ENCODE data around the gene C10orf67.
"Not testable (repeated sequence)": the region's sequence is repeated elsewhere in the genome, so short reads cannot be mapped to it uniquely, and the experiment has no call there.

The C10orf67 gene

GRCh38 chr10:23362069-23362830 lies 17.7 kb upstream of the C10orf67 start:
- DNase-seq = no peak

DNA sequence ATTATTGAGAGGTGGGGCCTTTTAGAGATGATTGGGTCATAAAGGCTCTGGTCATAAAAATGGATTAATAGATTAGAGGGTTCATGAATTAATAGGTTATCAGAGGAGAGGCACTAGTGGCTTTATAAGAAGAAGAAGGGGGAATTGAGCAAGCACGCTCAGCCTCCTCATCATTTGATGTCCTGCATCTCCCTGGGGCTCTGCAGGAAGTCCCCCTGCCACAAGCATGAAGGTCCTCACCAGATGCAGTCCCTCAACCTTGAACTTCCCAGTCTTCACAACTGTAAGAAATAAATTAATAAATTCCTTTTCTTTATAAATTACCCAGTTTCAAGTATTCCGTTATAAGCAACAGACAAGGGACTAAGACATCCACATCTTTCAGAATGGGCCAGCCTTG lies 17.1 kb upstream of the C10orf67 start:
- DNase-seq = no peak

DNA sequence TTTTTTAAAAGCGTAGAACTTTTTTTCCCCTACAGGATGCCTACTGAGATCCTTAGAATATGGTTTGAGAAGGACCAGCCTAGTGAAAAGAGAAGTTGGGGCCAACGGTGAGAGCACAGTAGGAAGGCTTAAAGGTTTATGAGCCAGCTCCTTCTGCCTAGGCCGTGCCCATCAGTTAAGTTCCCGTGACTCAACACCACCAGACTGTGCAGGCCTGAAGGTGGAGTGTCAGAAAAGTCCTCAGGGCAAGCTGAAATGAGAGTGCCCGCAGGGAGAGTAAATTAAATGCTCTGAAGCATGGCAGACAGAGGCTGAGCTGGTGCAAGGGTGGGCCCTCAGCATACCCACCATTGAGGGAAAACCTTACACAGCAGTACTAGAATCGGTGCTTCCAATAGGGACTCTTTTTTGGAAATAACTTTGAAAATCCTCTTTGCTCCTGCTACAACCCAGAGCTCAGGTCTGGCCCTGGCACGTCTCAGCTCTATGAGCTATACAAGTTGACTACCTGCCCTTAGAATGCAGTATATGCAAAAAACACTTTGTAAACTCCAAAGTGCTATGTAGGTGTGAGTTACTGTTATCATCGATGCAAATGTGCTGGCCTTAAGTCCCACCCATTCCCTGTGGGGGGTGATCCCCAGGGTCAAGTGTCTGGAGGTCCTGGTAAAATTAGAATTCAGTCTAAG lies 15.2 kb upstream of the C10orf67 start:
- no peak for DNase-seq

GRCh38 chr10:23358357-23358756 lies 13.8 kb upstream of the C10orf67 start:
- DNase-seq = no peak

DNA sequence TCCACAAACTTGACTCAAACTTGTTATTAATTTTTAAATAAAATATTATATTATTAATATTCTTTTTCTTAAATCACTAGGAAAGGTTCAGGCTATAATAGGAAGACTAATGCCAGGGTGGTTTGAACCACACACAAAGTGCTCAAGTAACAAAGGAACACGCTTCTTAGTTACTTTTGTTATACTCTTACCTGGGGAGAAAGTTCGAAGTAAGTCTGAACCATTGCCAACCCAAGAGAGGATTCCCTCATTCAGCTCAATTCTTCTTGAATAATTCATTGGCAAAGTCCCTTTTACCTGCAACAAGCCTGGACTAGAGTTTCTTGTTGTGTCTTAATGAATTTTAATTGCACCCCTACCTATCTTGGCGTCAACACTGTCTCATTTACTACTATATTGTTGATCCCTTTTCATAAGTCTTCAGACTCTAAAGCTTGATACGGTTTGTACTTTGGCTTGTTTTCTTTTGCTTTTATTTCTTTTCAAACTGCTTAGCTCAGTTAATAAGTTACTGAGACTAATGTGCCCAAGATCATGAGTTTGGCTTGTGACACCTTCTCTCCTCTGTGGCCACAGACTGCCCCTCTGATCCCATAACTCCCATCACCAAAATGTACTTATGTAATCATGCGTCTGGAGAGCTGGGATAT lies 10.2 kb upstream of the C10orf67 start:
- DNase-seq = no peak

DNA sequence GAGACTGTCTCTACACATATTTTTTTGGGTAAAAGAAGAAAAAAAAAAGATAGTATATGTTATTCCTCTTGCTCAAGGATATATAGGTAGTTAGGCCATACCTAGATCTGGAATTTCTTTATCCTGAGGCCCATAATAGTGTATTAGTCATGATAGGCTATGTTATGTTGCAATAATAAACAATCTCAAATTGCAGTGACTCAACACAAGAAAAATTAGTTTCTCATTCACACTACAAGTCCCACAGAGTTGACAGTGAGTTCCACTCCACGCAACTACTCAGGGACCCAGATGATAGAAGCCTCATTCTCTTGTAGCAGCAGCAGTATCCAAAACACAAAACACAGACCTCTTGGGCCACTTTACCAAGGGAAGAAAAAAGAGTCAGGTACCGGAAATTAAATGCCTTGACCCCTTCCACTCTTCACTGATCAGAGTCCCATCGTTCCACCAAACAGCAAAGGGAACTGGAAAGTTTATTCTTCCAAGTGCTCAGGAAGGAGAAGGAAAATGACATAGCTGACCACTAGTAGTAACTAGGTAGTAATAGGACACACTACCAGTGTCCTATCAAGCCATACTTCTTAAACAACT lies 7.4 kb upstream of the C10orf67 start:
- no peak for DNase-seq

DNA sequence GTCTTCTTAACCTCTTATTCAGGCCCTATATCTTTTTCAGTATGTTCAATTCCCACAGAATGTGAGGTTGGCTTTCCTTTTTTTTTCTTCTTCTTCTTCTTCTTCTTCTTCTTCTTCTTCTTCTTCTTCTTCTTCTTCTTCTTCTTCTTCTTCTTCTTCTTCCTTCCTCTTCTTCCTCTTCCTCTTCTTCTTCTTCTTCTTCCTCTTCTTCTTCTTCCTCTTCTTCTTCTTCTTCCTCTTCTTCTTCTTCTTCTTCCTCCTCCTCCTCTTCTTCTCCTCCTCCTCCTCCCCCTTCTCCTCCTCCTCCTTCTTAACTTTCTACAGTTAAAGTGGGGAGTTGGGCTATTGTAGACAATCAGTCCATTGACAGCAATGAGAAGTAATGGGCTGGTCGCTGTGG lies 6.1 kb upstream of the C10orf67 start:
- not testable (repeated sequence) for DNase-seq

DNA sequence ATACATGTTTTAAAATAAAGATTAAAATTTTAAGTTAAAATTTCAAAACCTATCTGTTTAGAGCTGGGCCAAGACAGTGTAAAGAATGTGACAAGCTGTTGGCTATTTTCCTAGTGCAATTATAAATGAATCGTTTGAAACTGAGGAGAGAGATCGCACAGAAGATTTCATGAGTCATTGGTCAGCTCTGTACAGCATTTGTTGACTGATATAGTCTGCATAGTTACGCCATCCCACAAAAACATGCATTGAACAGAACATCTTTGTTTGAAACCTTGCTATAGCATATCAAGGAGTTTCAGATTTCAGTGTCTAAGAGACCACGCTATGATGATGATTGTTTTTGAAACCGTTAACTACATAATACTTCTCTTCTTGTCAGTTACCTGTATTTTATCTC lies 1.3 kb upstream of the C10orf67 start:
- no peak for DNase-seq

DNA sequence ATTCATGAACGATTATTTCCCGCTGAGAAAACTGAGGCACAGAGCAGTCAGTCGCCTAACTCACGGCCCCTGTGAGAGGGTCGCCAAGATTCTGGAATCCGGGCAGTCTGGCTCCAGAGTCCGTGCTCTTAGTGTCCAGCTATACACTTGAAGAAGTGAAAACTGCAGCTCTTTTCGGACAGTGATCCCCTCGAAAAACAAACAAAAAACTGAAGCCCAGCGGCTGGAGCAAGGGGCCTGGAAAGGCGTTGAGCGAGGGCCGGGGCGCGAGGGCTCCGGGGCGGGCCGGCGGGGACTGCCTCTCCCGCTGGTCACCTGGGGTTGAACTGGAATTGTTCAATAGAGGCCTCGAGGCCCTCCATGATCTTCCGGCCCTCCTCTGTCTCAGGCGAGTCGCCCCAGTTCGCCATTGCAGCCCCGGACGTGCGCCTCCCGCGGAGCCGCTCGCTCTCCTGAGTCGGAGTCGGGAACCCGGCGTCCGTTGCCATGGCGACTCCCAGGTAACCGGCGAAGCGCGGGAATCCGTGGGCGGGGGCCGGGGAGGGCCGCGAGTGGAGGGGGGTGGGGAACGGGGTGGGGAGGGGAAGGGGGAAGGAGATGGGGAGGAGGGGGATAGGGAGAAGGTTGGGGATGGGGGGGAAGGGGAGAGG lies 881 bp downstream of the C10orf67 start:
- peak; percentile 65 to 68 for DNase-seq

DNA sequence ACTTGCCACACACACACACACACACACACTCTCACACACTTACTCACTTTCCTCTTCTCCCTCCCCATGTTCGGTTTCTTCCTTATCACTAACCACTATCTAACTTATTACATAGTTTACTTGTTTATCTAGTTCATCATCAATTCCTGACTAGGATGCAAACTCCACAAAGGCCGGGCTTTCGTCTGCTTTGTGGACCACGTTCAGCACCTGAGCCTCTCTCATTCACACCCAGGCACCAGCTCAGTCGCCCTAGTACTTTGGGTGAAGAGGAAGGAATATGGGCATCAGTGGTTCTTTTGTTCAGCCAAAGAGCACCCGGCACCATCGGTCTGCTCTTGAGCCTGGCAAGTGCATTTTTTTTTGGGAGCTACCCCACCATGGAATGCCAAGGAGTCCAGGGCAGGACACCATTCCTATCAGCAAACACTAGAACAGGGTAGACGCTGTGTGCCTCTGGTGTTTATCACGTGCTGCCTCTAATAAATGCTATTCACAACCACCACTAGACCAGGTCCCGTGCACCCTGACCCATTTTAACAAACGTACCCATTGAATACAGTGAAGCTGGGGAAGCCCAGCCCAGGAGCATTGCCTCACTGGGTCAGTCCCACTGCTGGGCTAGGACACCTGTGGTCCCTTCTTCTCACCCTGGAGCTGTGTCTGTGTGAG lies 2.2 kb downstream of the C10orf67 start:
- DNase-seq = no peak

- peak; percentile 30 to 41 for DNase-seq
Observed at GRCh38 chr10:23341004-23341403, 3.6 kb downstream of the C10orf67 start.

DNA sequence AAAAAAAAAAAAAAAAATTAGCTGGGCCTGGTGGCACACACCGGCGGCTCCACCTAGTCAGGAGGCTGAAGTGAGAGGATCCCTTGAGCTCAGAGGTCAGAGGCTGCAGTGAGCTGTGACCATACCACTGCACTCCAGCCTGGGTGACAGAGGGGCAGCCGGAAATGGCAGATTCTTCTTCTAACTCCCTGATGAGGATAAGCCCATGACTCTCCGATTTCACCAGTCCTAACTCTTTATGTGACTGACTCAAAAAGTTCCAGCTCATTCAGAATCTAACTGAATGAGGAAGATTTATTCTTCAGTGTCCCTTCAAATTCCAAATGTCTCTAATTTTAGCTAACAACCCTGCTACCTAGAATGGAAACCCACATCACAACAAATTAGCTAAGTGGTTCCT lies 4.2 kb downstream of the C10orf67 start:
- DNase-seq = no peak

GRCh38 chr10:23338886-23339285 lies 5.7 kb downstream of the C10orf67 start:
- no peak for DNase-seq

GRCh38 chr10:23338155-23338828 lies 6.3 kb downstream of the C10orf67 start:
- no peak for DNase-seq

DNA sequence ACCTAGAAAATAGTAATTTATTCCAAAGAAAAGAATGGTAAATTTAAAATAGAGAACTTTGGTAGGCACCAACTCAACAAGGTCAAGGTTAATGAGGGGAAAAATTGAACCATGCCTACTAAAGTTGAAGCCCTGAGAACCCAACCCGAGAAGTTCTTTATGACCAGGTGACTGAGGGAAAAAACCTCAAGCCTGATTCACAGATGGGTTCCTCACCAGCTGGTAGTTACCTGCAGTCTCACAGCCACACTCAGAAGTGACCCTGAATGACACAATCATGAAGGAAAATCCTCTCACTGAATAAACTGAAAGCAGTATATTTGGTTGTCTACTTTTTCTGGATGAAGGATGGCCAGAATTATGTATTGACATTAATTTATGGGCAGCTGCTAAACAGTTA lies 7.0 kb downstream of the C10orf67 start:
- DNase-seq = no peak

DNA sequence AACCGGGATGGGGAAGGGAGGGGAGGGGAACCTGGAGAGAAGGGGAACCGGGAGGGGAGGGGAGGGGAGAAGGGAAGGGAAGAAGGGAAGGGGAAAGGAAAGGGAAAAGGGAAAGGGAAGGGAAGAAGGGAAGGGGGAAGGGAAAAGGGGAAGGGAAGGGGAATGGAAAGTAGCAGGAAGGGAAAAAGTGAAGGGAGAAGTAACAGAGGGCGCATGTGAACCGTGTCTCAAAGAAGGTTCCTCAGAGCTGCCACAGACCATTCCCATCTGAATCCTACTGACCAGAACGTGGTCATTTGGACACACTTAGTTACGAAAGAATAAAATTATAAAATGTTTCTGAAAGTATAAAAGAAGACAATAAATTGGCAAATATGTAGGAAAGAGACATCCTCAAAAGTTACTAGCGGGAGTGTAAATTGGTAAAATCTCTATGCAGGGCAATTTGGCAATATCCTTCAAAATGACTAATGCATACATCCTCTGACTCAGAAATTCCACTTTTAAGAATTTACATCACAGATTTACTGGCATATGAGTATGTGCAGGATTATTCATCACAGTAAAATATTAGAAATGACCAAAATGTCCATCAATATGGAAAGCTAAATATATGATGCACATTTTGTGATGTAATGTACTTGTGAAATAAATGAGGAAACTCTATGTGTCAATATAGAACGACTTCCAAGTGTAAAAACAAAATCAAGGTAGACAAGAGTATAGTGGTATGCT lies 12.9 kb downstream of the C10orf67 start:
- no peak for DNase-seq

DNA sequence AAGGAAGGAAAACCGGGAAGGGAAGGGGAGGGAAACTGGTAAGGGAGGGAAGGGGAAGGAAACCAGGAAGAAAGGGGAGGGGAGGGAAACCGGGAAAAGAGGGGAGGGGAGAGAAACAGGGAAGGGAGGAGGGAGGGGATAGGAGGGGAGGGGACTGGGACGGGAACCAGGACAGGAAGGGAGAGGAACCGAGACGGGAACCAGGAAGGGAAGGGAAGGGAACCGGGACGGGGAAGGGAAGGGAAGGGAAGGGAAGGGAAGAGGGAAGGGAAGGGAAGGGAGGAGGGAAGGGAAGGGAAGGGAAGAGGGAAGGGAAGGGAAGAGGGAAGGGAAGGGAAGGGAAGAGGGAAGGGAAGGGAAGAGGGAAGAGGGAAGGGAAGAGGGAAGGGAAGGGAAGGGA lies 13.6 kb downstream of the C10orf67 start:
- no peak for DNase-seq

DNA sequence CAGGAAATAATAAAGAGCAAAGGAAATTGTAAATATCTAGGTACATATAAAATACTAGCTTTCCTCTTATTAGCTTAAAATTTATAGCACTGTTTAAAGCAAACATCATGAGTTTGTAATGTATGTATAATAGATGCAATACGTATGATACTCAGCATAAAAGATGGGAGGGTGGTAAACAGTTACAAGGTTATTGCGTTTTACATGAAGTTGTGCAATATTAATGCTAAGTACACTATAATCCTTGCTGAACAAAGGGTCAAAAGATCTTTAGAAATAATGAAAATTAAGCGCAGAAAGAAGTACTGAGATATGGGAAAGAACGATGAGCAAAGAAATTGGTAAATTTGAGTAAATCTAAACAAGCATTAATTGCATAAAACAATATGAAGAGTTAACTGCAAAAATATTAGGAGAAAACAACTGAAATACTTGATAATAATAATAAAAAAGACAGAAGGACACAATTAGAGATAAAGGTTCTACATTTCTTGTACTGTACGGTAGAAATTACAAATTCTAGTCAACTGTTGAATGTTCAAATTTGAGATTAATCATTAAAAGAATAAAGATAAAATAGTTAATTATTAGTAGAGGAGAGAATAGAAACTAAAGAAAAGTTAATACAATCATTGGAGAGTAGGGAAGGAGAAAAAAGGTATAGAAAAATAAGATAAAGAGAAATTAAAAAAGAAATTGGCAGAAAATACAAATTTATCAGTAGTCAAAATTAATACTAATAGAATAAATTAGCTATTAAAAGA lies 17.9 kb downstream of the C10orf67 start:
- no peak for DNase-seq

GRCh38 chr10:23325132-23325531 lies 19.5 kb downstream of the C10orf67 start:
- no peak for DNase-seq

- no peak for DNase-seq
Observed at GRCh38 chr10:23324351-23324750, 20.2 kb downstream of the C10orf67 start.

All from activated CD4-positive, alpha-beta T cell treated with anti-CD3 and anti-CD28 coated beads for 4 hours (primary cell).